Adrenal gland (tissue), 5 donors: ENCODE results near the gene TNIK.

Source experiments
- CTCF ChIP-seq, 6 experiments: fragments of 450-650 bp in 4 of 6; fragments of 200-600 bp in 2 of 6; sonication (generic) in 1 of 6; IDR thresholded peaks; 1 replicate in 5 of 6; 2 replicates in 1 of 6; pipeline versions ENCODE4 v1.5.1 to v1.8.0; 2016 to 2021; ENCODE audit warnings: antibody characterized with exemption in 6 of 6, mild to moderate bottlenecking in 2 of 6, moderate library complexity in 1 of 6
- POLR2A ChIP-seq, 2 donors: fragments of 450-650 bp; IDR thresholded peaks; one replicate each; pipeline ENCODE4 v1.6.1; 2017; ENCODE audit warnings: antibody characterized with exemption in 2 of 2, mild to moderate bottlenecking in 2 of 2, moderate library complexity in 1 of 2
- donor health status: DM: no; HTN: no; CAD: no.

- TF ChIP-seq CTCF (IDR thresholded peaks at IDR 0.05) = no peak
- no peak for TF ChIP-seq POLR2A (IDR thresholded peaks at IDR 0.05)
Measured at GRCh38 chr3:171307988-171308387, 152.2 kb downstream of the TNIK start.
